ENCODE results near the gene GCSAM.

DNA sequence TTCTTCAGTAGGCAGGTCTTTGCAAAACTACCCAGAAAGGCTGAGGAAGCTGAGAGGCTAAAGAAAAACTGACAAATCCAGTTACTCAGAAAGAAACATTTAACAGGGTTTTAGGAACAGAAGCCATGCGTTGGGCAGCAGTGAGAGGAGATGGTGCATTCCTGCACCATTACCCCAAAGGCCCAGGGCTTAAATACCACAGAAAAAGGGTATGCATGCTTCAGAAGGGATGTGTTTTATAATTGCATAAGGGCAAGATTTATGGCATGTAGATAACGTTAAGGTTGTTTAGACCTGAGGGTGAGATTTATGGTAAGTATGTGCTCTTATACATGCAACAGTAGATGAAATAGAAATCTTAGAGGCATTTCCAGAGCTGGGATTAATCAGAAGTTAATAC lies 36.9 kb downstream of the GCSAM start:
- TF ChIP-seq, protein P1, sequence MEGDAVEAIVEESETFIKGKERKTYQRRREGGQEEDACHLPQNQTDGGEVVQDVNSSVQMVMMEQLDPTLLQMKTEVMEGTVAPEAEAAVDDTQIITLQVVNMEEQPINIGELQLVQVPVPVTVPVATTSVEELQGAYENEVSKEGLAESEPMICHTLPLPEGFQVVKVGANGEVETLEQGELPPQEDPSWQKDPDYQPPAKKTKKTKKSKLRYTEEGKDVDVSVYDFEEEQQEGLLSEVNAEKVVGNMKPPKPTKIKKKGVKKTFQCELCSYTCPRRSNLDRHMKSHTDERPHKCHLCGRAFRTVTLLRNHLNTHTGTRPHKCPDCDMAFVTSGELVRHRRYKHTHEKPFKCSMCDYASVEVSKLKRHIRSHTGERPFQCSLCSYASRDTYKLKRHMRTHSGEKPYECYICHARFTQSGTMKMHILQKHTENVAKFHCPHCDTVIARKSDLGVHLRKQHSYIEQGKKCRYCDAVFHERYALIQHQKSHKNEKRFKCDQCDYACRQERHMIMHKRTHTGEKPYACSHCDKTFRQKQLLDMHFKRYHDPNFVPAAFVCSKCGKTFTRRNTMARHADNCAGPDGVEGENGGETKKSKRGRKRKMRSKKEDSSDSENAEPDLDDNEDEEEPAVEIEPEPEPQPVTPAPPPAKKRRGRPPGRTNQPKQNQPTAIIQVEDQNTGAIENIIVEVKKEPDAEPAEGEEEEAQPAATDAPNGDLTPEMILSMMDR (conservative IDR thresholded peaks at IDR 0.05): no peak
- TF ChIP-seq EZH2 (IDR thresholded peaks at IDR 0.05; ENCODE audit: low read depth): no peak
